HEK293 (cell line): Measurements from ENCODE around the gene ANKRD33B.

Experiments
- CTCF ChIP-seq: fragments of 450-650 bp; formaldehyde crosslinking; IDR thresholded peaks from 2 replicates; pipeline ENCODE4 v1.5.1; 2016; ENCODE audit warnings: missing biosample characterization, missing genetic modification characterization
- ZNF239 ChIP-seq: fragments of 450-650 bp; formaldehyde crosslinking; IDR thresholded peaks from 2 replicates; pipeline ENCODE4 v1.5.1; 2016; ENCODE audit warnings: missing biosample characterization, missing genetic modification characterization

DNA sequence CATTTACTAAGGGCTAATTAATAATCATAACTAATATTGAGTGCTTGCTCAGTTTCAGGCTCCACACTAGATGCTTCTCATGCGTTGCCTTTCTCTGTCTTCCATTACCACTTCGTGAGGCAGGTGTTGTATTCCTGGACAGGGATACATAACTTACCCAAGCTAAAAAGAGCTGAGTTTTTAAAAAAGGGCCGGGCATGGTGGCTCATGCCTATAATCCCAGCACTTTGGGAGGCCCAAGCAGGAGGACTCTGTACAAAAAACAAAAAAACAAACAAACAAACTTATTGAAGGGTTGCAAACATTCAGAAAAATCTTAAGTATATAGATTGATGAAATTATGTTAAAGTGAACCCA is 12.1 kb upstream of the ANKRD33B start:
- TF ChIP-seq ZNF239 (tag by site-specific recombination) (no peak), CTCF (tag by site-specific recombination) (no peak)
